Stimulated activated CD8-positive, alpha-beta memory T cell treated with anti-CD3 and anti-CD28 coated beads, Interleukin-15, amount 100 ng/mL, for 48 hours (primary cell): ENCODE measurements around the gene RAB6B.

Experiments
- DNase-seq, 2 donors: peaks; one replicate each; pipeline ENCODE4 v3.0.0-alpha.2; 2020; ENCODE audit warnings: low read depth in 2 of 2

RAB6B gene

DNA sequence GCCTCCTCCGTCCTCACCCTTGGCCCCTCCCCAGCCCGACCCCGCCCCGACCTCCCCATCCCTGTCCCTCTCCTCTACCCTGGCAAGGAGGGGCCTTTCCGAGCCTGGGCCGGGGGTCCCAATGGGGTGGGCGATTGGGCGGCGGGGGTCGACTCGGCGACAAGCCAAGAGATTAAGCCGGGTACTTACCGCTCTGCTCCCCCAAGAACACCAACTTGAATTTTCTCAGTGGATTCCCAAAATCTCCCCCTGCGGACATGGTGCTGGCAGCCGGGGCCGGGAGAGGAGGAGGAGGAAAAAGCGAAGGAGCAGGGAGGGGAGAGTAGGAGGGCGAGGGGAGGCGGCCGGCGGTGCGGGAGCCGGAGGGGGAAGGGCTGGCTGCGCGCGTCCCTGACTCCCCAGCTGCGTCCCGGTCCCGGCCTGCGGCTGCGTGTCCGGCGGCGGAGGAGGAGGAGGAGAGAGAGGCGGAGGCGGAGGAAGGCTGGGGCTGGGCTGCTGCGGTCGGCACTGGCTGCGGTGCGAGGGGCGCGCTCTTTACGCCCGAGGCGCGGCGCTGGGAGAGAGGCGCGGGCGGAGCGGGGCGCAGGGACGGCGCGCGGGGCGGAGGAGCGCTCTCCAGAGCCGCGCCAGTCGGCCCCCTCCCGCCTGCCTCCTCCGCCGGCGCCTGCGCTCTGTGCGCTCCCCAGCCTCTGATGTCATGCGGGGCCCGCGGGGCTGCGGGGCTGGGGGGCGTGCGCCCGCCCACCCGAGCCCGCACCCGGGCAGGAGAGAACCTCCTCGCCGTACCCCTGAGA, at the start of gene RAB6B:
TSS of gene RAB6B (minus strand) at position 675 of the 794 bp plus-strand sequence. CDS start at position 259, 416 bp downstream.
- DNase-seq, result no peak

DNA sequence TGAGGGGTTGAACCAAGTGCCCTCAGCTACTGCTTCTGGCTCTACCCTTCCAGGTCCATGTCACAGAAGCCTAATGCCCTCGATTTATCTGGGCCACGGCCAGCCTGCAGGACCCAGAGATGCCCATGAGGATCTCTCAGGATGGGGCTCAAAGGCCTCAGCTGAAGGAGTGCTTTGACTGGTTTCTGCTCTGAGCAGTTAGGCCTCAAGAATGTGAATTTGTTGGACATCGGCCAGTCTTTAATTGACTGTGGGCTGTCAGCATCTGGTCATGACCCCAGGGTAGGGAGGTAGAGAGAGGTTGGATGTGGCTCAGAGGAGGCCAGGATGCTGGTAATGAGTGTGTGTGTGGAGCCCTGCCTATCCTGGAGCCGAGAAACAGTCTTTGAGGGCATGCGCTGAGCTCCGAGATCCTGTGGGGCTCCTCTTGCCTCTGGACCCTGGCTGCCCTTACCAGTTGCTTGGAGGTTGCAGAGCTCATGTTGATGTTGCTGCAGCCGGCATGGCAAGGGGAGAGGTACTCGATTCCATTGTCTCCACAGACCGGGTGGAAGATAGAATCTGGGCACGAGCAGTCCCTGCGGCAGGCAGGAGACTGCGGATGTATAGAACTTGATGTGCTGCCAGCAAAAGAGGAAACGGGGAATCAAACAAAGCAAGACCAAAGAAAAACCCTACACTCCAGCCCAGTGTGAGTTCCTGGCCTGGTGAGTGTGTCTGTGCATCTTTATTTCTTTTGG, 49.1 kb upstream of the RAB6B start:
- no peak for DNase-seq

DNA sequence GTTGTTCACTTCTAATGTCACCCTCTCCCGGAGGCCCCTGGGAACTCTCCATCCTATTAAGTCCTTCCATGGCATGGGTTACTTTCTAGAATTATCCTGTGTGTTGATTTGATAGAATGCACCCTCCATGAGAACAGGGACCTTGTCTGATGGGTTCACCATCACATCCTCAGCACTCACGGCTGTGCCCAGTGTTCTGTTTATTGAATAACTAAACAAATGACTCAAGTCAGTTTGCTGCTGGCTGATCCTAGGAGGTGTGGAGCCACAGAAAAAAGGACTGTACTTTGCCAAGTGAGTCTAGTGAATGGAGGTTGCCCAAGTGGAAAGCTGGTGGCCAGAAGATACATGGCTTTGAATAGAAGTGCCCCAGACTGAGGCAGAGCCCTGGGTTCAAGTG, 48.5 kb upstream of the RAB6B start:
- DNase-seq, result no peak

DNA sequence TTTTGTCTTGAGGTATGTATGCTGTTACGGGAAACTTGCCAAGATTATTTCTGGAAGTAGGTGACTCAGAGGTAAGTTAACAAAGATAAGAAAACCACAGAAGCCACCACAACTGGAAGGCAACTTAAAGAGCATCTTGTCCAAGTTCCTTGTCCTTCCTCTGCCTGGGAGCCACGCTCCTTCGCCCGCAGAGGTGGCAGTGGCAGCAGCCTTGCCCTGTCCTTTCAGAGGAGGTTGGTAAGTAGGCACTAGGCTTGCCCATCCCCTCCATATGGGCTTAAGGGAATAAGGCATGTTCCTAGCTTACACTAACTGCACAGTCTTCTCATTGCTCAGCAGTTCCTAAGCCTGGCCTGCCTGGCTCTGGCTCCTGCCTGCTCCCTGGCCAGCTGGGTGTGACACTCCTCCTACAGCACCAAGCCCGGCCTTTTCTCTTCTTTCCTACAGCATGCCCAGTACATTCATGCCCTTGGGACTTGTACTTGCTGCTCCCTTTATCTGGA, 48.0 kb upstream of the RAB6B start:
- no peak for DNase-seq

DNA sequence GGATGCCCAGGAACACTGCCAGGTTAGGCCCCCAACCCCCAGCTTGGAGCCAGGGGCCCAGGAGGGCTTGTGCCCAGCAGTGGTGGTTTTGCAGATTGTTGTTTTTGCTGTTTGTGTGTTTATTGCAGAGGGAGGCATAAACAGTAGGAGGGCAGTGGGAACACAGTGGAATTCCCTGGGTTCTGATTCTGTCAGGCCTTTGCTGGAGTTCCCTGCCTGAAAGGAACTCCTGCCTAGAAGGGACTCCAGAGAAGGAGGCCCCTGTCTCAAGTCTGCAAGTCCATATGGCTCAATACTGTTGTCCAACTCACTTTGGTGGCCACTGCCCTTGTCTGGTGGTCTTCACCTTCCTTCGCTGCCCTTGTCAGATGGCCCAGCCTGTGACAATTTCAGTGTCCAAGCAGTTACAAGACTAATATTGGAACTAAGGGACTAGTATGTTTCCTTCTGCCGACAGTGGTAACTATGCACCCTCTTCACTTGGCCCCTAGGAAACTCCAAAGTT, 47.4 kb upstream of the RAB6B start:
- DNase-seq, result no peak

DNA sequence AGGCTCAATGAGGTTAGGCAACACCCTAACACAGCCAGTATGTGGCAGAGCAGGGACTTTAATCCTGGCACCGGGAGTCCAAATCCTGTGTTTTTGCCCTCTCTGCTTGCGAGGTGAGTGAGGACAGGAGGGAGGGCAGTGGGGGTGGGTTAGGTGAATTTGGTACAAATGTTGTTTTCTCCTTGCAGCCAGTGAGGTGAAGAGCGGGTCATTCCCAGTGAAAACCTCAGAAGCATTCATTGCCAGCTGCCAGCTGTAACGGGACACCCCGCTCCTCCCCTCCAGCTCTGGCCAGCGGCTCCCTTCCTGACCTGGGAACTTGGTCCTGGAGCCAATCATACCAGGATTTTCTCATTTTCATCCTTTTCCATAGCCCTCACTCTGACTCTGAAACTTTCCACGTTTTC, 45.7 kb upstream of the RAB6B start:
- DNase-seq, result no peak

DNA sequence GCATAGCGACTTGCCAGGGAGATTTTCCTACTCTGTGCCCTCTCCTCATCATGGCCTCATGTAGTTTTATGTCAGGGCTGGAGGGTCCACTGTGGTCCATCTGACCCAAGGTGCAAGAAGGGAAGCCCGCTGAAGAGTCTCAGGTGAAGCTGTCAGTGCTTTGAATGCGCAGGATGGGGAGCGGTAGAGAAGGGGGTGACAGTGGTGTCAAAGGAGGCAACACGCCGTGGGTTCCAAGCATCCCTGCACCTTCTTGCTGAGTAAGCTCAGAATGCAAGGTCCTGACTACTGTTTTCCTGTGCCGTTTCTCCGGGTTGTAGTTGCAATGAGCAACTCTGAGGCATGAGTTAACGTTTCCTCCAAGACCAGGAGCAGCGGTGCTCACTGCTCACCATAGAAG, 44.9 kb upstream of the RAB6B start:
- DNase-seq, result no peak

DNA sequence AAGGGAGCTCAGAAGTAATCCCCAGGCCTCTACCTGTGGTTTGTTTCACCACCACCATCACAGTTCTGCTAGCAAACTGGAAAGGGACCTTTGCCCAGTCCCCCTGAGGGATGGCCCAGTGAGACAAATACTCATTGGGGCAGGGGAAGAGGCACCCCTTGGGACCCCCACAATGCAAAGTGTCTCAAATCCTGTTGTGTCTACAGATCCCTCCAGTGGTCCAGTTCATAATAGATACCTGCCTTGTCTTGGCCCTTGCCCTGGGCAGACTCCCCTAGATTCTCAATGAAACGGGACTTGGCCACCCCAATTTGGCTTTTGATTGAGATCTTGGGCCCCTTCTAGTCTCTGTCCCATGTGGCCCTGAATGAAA, 43.8 kb upstream of the RAB6B start:
- no peak for DNase-seq

DNA sequence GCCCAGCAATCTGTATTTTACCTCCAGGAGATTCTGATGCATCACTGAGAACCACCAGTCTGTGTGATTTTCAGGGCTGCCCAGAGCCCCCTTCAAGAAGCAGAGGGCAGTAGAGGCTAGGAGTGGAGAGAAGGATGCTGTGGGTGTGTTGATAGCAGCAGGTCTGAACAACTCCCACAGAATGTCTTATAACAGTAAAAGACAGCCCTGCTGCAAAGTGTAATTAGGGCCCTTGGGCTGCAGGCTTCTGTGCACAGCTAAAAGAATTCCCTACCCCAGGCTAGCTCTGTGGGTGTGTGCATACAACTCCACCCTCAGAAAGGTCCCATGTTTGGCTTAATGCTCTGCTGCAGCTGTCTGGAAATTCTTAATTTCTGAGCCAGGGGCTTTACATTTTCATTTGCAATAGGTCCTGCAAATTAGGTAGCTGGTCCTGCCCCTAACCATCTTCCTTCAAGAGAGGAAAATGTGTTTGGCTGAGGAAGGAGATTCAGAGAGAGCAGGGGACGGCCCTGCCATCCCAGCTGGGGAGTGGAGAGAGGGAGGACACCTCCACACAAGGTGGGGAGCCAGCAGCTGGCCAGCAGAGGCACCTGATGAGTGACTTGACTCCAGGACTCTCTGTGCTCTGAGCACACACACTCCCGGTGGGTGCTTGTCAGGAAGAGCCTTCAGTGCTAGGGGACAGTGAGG, 43.2 kb upstream of the RAB6B start:
- no peak for DNase-seq

DNA sequence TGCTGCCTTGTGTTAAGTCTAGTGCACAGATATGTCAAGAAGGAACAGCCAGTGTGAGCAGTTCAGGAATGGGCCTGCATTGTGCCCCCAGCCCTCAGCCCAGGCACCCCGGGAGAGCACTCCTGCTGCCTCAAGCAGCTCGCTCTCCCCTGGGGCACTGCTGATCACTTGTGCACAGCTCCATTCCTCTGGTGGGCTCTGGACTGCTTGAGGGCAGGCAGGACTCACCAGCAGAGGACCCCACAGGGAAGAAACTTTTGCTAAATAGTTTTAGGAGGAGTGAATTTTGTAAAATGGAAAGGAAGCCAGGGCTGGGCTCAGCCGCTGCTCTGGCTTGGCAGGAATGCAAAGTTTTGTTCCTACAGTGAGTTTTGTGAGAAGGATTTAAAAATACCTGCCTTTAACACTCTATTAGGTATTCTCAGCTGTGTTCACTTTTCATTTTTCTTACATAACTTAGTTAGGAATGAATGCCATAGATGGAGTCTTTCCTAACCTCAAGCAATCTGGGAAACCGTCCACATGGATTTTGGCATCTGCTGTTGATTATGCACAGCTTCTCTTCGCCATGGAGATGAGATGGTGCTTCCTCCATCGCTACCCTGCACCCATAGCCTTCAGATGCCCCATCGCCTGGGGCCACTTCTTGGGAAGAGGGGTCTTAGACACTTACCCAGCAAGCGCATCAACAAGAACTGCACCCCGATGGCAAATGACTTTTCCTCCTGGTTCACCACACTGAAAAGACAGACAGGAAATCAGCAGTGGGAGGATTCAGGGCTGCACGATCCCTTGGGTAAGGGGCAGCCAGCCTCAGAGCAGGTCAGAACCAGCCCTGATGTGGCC, 42.3 kb upstream of the RAB6B start:
- no peak for DNase-seq

DNA sequence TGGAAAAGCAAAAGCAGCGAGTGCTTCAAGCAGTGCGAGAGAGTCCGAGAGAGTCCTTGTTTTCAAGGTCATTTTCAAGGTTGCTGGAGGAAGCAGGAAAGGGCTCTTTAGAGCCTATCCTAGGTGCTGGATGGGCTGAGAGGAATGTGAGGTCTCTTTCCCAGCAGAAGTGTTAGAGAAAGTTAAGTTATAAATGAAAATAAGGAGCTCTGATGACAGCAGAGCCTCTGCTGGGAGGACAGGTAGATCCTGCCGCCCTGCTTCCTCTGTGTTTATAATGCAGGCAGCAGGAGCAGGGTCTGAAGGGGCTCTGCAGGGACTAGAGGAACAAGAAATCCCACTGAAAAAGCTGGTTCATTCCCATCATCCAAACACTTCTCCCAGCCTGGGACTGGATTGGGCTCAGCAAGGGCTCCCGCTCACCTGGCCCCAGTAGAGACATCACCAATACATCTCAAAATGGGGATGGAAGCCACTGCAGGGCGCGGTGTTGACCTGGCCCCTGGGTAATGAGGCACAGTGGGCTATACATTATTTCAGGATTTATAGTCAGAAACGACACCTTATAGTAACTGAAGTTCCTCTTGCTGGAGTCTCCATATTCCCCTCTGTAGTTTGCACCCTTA, 41.5 kb upstream of the RAB6B start:
- no peak for DNase-seq

DNA sequence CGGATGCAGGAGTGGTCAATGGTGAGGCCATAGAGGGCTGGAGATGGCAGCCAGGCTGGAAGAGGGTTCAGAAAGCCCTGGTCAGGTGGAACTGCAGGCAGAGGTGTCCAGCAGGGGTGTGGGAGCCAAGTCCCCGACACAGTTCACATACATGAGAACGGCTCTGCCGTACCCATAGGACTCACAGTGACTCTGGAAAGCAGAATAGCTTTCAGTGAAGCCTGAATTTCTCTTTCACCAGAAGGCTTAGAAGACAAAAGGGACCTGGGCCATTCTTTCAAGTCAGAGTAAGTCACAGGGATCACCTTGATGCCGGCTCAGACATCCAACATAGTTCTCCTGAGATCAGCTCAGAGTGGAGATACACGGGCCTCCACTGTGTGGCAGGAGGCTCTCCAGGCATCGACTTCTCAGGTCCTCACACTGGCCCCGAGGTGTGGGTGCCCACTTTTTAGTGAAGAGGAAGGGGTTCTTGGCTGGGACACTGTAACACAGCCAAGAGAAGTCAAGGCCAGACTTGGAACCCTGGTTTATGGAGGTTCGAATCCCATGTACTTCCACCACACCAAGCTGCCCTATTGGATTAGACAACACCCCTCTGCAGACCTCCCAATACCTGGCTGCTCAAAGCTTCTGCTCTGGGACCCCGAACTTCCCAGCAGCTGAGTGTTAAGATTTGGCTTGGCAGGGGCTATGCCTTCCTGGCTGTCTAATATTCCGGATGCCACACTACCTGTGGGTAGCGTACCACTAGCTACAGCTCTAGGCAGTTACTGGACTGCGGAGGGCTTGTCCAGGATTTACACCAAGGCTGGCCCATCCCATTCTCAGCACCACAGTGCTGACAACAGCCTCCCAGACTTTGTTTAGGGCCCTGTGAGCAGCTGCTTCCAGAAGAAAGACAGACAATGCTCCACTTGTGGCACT, 40.4 kb upstream of the RAB6B start:
- no peak for DNase-seq

DNA sequence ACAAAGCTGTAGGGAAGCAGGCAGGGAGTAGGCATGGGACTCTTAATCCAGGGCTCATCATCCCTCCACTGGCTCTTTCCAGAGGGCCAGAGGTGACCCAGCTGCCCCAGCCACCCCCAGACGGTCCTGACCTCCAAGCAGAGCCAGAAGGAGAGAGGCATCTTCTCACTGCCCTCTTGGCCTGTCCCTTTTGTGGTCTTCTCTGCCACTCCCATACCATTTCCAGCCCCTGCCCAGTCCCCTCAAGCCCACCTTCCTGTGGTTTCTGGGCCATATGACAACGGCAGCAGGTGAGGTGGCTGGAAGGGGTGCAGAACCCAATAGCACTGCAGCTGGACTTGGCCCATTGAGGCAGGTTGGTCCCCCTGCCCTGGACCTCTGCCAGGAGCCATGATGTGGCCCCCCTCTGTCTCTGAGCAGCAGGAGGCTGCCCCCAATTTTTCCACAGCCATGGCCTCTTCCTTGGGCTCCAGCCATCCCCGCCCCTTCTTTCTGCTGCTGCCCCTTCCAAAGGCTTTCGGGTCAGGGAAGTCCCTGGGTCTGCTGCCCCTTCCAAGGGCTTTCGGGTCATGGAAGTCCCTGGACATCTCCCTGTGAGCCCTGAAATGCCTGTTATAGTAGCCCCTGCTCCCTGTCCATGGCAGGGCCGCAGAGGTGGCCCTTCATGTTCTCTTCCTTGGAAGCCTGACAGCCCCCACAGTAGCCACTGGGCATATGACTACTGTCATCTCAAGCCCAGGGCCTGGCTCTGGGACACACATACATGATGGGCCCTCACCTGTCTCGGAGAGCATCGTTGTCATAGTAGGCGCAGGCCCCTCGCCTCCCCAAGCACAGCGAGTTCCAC, 39.5 kb upstream of the RAB6B start:
- no peak for DNase-seq

DNA sequence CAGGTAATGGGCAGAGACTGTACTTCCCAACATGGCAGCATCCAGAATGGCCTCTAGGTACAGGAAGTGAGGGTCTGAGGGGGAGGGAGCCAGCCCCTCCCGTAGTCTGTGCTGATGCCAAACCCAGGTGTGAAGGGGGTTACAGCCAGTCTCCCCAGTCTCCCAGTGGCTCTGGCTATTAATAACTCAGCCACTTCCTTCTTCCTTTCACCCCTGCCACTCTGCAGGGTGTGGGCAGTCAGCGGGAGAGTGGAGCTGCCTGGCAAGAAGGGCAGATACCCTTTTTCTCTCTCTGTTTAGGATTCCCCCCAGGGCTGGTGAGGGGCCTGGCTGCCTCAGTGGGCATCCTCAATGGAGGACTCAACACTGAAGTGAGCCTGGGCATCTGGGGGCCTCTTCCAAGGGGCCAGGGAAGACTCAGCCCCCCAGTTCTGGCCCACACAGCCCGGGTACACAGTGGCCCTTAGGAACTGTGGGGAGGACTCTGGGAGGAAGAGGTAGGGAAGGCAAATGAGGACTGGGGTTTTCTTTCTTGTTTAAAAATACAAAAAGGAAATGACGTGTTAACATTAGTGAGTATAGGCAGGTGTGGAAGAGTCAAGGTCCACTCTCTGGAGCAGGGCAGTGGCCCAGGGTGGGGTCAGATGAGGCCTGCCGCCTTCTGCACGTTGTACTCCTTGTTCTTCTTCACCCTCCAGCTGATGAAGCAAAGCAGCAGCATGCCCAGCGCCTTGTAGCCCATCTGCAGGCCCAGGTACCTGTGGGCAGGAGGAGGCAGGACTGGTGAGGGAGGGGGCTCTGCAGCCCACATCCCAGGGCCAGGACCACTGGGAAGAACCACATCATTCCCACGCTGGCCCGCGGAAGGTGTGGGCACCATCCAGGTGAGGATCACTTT, 38.6 kb upstream of the RAB6B start:
- DNase-seq, result no peak

DNA sequence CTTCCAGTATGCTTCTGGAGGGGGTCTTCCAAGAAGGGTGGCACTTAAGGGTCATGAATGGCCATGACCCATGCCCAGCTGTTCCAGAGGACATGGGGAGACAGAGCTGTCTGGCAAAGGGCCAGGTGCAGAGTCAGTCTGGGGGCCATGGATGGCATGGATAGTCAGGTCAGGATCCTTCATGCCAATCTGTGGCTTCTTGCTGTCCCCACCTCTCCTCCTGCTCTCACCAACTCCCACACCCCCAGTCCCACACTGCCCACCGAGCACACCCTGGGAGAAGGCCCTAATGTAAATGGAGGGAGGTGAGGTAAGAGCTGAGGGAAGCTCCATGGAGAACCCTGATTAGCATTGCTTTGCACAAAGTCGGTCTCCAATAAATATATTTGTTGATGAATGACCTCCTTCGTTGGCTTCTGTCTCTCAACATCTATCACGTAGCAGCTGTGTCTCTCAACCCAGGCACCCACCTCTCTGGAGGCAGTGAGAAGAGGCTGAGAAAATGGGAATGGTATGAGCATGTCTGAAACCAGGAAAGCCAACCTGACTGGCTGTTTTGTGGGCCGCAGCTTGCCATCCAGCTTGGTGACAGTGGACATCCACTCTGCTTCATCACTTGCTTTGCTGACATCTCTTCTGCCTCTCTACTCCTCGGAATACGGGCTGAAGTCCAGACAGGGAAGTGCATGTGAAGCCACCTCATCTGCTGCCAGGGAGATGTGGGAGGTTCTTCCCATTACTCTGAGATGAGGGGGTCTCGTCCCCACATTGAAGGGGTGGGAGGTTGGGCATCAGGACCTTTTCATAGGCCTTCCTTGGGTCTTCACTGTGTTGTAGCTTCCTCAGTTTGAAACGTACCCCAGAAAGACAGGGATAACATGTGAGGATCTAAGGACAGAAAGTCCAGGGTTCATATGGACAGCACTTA, 37.7 kb upstream of the RAB6B start:
- DNase-seq, result no peak

DNA sequence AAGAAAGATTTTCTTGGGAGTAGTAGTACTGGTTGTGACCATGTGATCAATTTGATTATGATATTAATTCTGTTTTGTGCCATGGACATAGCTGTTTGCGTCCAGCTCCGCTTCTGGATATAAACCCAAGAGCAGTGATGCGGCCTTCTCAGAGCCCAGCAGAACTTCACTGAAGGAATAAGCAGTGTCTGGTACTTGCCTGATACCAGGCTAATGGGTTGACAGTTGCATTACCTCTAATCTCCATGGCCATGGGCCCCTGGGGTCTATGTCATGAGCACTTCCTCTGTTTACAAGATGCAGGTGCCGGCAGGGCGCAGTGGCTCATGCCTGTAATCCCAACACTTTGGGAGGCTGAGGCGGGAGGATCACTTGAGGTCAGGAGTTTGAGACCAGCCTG, 36.3 kb upstream of the RAB6B start:
- DNase-seq, result no peak

DNA sequence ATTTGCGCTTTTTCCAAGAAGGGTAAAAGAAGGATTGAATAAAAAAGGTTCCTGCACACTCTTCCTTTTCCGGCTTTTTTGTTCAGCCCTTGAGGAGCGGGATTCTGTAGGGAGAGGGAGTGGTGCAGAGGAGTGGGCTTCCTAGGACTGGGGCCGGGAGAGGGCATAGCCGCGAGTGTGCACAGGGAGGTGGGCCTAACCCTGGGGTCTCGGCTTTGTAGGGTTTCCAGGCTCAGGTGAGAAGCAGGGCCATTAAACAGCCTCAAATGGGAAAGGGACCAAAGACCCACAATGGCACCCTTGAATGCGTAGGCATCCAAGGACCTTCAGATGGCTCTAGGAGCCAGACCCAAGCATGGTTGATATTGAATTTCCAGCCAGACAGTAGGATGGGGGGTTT, 35.4 kb upstream of the RAB6B start:
- DNase-seq, result no peak
